Subcutaneous adipose tissue (tissue), 4 donors: ENCODE measurements around the gene UBIAD1. TPM values are rescaled to one million over a fixed set of nuclear protein-coding genes. Genes with fewer than 3 reads are reported as not detected.

Experiments
- CTCF ChIP-seq: fragments of 450-650 bp; IDR thresholded peaks from one replicate; pipeline ENCODE4 v1.5.1; 2016; ENCODE audit warnings: low read depth, mild to moderate bottlenecking, control low read depth, antibody characterized with exemption, moderate library complexity
- total RNA-seq, 4 donors: library from RNA; depleted of rRNA; stranded (reverse); fragments of >200 nt; gene quantifications; one replicate each; pipeline ENCODE4 v1.1.0, GENCODE V29; 2016

Gene UBIAD1
- total RNA-seq, 4 donors from 2014 or later, result 7.0 to 15.4 (median 11.0) TPM

- TF ChIP-seq CTCF, result no peak
Measured at GRCh38 chr1:11320153-11320936, 47.3 kb downstream of the UBIAD1 start.

GRCh38 chr1:11321656-11322491 is 48.9 kb downstream of the UBIAD1 start:
- TF ChIP-seq CTCF, result no peak

GRCh38 chr1:11324567-11325165 is 51.7 kb downstream of the UBIAD1 start:
- TF ChIP-seq CTCF, result no peak

- no peak for TF ChIP-seq CTCF
Measured at GRCh38 chr1:11326070-11326469, 53.1 kb downstream of the UBIAD1 start.

GRCh38 chr1:11328444-11328843 is 55.4 kb downstream of the UBIAD1 start:
- TF ChIP-seq CTCF, result no peak

- no peak for TF ChIP-seq CTCF
Measured at GRCh38 chr1:11330411-11330810, 57.4 kb downstream of the UBIAD1 start.
